Stimulated activated naive CD8-positive, alpha-beta T cell treated with anti-CD3 and anti-CD28 coated beads, Interleukin-15, Interleukin-2, amounts not matched to agents 100 ng/mL and 50 ng/mL, for 24 hours (primary cell): ENCODE results near the gene LIPH.
"Not testable (repeated sequence)": the region's sequence is repeated elsewhere in the genome, so short reads cannot be mapped to it uniquely, and the experiment has no call there.

ENCODE experiments used
- H3K27ac Mint-ChIP-seq: one replicate; pipeline ENCODE4 v1.8.0; 2021; ENCODE audit warnings: mild to moderate bottlenecking, mixed read lengths
- H3K27me3 Mint-ChIP-seq: one replicate; pipeline ENCODE4 v1.8.0; 2021; ENCODE audit warnings: mixed read lengths
- H3K36me3 Mint-ChIP-seq: one replicate; pipeline ENCODE4 v1.8.0; 2021; ENCODE audit warnings: low read depth, mixed read lengths
- H3K4me1 Mint-ChIP-seq: one replicate; pipeline ENCODE4 v1.8.0; 2021; ENCODE audit warnings: low read depth, mixed read lengths
- H3K4me3 Mint-ChIP-seq: one replicate; pipeline ENCODE4 v1.8.0; 2021; ENCODE audit warnings: mild to moderate bottlenecking, mixed read lengths
- H3K9me3 Mint-ChIP-seq: one replicate; pipeline ENCODE4 v1.8.0; 2021; ENCODE audit warnings: mixed read lengths

The LIPH gene

DNA sequence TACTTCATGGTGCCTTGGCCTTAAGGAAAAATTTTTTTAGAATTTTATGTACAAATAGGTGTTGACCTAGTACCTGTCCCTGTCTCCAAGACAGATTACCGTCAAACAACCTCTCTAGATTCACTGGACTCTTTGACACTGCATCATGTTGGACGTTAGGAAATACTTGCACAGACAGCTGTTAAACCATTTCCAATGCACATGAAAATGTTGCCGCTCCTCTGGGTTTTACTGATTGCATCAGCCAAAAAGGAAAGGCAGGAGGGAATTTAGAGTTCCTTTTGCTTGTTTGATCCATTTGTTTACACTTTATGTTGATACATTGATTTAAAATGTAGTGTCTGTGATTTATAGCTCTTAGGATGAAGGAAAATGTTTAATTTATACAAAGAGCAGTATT, 68.1 kb downstream of the LIPH start:
- H3K27me3 Mint-ChIP-seq = no peaks in the 10 kb centered on the region
- peaks cover 6% of the 10 kb centered on the region for H3K4me1 Mint-ChIP-seq
- H3K4me3 Mint-ChIP-seq = no peak overlapping the region
- no peaks in the 10 kb centered on the region for H3K9me3 Mint-ChIP-seq
- H3K27ac Mint-ChIP-seq = no peak overlapping the region
- H3K36me3 Mint-ChIP-seq = peaks cover 59% of the 10 kb centered on the region

DNA sequence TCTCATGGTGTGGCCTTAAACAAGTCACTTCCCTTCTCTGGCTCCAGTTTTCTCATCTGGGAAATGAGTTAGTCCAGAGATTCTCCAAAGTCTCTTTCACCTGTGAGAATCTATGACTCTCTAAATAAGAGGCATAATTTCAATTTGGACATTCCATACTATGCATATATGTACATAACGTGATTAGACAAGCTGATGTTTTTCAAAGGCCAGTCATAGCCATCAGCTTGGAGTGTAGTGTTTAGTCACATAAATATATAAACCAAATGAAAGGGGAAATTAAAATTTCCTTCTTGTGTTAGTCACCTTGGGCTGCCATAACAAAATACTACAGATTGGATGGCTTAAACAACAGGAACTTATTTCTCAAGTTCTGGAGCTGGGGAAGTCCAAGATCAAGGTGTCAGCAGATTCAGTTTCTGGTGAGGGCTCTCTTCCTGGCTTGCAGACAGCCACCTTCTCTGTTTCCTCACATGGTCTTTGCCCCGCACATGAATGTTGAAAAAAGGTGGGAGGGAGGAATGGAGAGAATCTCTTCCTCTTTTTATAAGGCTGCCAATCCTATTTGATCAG, 72.9 kb downstream of the LIPH start:
- peak overlapping the region; percentile 21 for H3K27ac Mint-ChIP-seq
- H3K36me3 Mint-ChIP-seq = peaks cover 45% of the 10 kb centered on the region
- H3K9me3 Mint-ChIP-seq = no peaks in the 10 kb centered on the region
- no peaks in the 10 kb centered on the region for H3K27me3 Mint-ChIP-seq
- H3K4me1 Mint-ChIP-seq = peaks cover 6% of the 10 kb centered on the region
- H3K4me3 Mint-ChIP-seq = no peak overlapping the region

DNA sequence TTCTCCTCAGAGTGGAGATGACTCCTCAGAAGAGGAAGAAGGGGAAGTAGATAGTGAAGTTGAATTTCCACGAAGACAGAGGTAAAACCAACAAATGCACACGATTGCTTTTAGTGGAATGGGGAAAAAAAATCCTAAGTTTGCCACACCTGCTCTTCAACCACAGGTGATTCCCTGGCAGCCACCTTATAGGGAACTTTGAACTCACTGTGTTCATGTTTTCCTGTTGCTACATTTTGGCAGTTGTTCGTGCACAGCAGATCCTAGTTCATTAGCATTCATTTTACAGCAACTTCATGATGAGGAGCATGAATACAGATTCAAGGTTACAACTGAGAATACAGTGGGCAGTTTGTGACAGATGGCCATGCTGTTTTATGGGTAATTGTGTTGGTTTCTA, 75.1 kb downstream of the LIPH start:
- Mint-ChIP-seq H3K4me3 (no peak overlapping the region), H3K4me1 (no peaks in the 10 kb centered on the region), H3K27me3 (no peaks in the 10 kb centered on the region), H3K27ac (no peak overlapping the region), H3K36me3 (peaks cover 47% of the 10 kb centered on the region), H3K9me3 (no peaks in the 10 kb centered on the region)

DNA sequence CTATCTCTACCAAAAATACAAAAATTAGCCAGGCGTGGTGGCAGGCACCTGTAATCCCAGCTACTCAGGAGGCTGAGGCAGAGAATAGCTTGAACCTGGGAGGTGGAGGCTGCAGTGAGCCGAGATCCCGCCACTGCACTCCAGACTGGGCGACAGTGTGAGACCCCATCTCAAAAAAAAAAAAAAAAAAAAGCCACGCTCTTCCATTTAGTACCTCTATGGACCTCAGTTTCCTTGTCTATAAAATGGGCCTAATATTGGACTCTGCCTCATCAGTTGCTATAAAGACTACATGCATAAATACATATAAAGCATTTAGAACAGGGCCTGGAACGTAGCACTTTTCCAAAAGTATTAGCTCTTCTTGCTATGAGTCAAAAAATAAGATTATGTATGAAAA, 77.5 kb downstream of the LIPH start:
- not testable (repeated sequence) for H3K9me3 Mint-ChIP-seq

DNA sequence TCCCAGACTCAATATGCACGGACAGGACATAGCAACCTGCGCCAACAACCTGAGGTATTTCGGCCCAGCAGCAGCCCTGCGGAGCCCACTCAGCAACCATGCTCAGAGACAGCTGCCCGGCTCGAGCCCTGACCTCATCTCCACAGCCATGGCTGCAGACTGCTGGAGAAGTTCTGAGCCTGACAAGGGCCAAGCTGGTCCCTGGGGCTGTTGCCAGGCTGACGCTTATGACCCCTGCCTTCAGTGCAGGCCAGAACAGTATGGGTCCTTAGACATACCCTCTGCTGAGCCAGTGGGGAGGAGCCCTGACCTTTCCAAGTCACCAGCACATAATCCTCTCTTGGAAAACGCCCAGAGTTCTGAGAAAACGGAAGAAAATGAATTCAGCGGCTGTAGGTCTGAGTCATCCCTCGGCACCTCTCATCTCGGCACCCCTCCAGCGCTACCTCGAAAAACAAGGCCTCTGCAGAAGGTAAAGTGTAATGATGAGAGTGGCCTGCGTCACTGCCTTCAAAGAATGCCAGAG, 79.0 kb downstream of the LIPH start:
- Mint-ChIP-seq H3K9me3 (no peaks in the 10 kb centered on the region), H3K4me1 (no peaks in the 10 kb centered on the region), H3K27me3 (no peaks in the 10 kb centered on the region), H3K36me3 (peaks cover 28% of the 10 kb centered on the region), H3K27ac (no peak overlapping the region), H3K4me3 (no peak overlapping the region)

More for the DNA sequence above, 77.5 kb downstream of the LIPH start:
- H3K27me3 Mint-ChIP-seq, H3K4me3 Mint-ChIP-seq, H3K27ac Mint-ChIP-seq, H3K4me1 Mint-ChIP-seq: not testable (repeated sequence)
- H3K36me3 Mint-ChIP-seq = peaks cover 34% of the 10 kb centered on the region

DNA sequence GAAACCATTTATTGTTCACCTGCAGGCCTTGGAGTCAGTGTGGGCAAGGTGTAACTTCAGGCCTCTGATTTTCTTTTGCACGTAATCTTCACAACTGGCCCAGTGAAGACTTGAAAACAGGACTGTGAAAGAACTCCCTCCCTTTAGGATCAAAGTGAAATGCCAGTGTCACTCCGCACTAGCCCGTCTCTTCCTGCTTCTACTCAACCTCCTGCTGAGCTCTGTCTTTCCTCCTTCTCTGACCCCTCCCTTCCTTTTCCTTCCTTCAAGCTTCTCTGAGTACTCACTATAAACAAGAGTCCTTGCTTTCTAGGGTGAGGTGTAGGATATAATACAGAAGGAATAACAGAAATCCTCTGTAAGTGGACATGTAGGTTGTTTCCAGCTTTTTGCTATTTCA, 82.1 kb downstream of the LIPH start:
- Mint-ChIP-seq H3K4me3 (no peak overlapping the region), H3K9me3 (no peaks in the 10 kb centered on the region), H3K4me1 (no peaks in the 10 kb centered on the region), H3K27me3 (no peaks in the 10 kb centered on the region), H3K36me3 (peaks cover 17% of the 10 kb centered on the region), H3K27ac (no peak overlapping the region)

DNA sequence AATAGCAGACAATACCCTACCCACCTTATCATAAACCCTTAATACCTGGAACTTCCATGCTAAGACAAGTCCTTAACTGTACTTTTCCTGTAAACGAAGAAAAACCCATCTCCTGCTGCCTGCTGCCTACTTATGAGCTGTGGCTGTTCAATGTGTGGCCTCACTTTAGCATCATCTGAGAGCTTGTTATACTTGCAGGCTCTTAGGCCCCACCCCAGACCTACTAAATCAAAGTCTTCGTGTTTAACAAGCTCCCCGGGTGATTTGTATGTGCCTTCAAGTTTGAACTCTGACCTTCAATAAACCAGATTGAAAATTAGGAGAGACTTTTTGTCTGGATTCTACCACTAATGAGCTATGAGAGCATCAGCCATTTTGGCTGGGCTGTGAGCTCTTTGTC, 82.8 kb downstream of the LIPH start:
- Mint-ChIP-seq H3K4me1 (no peaks in the 10 kb centered on the region), H3K27ac (no peak overlapping the region), H3K27me3 (no peaks in the 10 kb centered on the region), H3K4me3 (no peak overlapping the region), H3K9me3 (no peaks in the 10 kb centered on the region), H3K36me3 (peaks cover 13% of the 10 kb centered on the region)

DNA sequence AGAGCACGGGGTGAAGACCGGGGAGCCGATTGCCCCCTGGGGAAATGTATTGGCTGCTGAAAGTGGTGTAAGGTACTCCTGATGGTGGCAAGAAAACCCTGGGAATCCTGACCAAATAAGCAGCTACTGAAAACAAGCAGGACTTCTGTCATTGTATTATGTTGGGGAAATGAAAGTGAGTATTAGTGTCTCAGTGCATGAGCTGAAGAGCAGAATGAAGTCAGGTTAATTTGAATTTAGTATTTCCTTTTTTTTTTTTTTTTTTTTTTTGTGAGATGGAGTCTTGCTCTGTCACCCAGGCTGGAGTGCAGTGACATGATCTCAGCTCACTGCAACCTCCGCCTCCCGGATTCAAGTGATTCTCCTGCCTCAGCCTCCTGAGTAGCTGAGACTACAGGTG, 86.3 kb downstream of the LIPH start:
- not testable (repeated sequence) for H3K27ac Mint-ChIP-seq, H3K4me1 Mint-ChIP-seq, H3K9me3 Mint-ChIP-seq, H3K27me3 Mint-ChIP-seq, H3K36me3 Mint-ChIP-seq, H3K4me3 Mint-ChIP-seq

DNA sequence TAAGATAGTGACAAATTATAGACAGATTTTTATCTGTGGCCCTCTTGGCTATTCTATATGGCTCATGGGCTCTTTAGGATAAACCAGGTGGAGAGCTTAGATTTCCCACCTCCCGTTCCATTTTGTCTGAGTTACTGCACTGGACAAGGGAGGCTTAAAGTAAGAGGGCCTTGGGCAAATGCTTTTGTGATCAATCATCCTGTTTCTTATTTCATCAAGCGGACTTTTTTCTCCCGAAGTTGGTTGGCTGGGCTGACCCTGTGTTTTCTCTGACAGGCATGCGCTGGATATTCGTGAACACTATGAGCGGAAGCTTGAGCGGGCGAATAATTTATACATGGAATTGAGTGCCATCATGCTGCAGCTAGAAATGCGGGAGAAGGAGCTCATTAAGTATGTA, 86.9 kb downstream of the LIPH start:
- Mint-ChIP-seq H3K4me1 (no peaks in the 10 kb centered on the region), H3K36me3 (no peaks in the 10 kb centered on the region), H3K4me3 (no peak overlapping the region), H3K27me3 (no peaks in the 10 kb centered on the region), H3K9me3 (no peaks in the 10 kb centered on the region), H3K27ac (no peak overlapping the region)

DNA sequence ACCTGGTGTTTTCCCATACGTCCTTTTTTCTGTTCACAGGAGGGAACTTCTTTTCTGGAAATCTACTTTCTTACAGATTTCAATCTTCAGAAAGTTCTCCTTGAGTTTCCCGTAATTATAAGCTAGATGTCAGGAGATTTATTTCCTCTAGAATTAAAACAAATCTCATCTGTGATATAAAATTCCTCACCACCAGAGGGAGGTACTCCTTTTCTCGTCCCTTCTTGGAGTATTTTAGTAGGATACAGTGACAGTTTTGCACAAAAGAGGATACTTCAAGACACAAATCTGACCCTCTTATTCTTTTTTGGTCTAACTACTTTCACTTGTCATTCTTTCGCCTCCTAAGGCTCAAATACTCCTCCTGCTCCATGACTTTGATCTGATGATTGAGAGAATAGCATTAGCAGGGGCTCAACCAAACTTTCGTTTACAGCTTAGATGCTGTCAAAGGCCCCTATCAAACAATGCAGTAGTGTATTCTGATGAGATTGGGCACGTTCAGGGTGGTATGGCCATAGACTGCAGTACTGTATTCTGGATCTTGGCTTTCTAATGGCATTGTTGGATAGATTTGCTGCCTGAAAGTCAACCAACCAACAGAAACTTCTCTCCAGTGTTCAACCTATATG, 91.6 kb downstream of the LIPH start:
- no peak overlapping the region for H3K27ac Mint-ChIP-seq
- H3K9me3 Mint-ChIP-seq = no peaks in the 10 kb centered on the region
- no peaks in the 10 kb centered on the region for H3K27me3 Mint-ChIP-seq
- no peaks in the 10 kb centered on the region for H3K36me3 Mint-ChIP-seq
- no peak overlapping the region for H3K4me3 Mint-ChIP-seq
- no peaks in the 10 kb centered on the region for H3K4me1 Mint-ChIP-seq

DNA sequence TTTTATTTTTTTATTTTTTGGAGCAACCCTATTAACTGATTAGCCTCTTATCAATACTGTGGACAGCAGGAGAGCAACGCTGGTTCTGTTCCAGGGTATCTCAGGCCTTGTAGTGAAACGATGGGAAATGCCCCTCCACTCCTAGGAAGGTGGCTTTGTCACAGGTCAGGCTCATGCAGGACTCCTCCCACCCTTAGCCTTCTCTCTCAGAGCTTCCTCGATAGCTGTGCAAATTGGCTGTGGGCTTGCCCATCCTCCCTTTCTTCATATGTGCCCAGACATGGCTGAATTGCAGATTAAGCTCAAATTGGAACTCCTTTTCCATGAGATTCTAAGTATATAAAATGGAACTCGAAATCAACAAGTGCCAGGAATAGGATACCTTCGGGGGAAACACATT, 92.1 kb downstream of the LIPH start:
- Mint-ChIP-seq H3K4me1 (no peaks in the 10 kb centered on the region), H3K27me3 (no peaks in the 10 kb centered on the region)

DNA sequence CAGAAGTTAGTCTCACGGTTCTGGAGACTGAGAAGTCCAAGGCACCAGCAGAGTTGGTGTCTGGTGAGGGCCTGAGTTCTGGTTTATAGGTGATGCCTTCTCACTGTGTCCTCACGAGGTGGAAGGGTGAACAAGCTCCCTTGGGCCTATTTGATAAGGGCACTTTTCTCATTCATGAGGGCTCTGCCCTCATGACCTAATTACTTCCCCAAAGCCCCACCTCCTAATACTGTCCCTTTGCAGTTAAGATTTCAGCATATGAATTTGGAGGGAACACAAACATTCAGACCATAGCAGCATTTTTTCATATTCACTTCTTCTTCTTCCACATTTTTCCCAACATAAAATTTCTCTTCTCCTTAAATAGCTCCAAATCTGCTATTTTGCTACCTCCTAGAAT, 95.0 kb downstream of the LIPH start:
- Mint-ChIP-seq H3K4me1 (no peaks in the 10 kb centered on the region), H3K27ac (no peak overlapping the region), H3K4me3 (no peak overlapping the region), H3K27me3 (no peaks in the 10 kb centered on the region), H3K36me3 (no peaks in the 10 kb centered on the region), H3K9me3 (no peaks in the 10 kb centered on the region)

More for the DNA sequence above, 92.1 kb downstream of the LIPH start:
- Mint-ChIP-seq H3K27ac (no peak overlapping the region), H3K36me3 (no peaks in the 10 kb centered on the region), H3K4me3 (no peak overlapping the region), H3K9me3 (no peaks in the 10 kb centered on the region)
